HG03039 (cell line): ENCODE results near the gene MYOZ2.

Experiments
- ATAC-seq: cut with Tn5 transposase; IDR thresholded peaks from one replicate; pipeline ENCODE4 v1.9.1; 2021; ENCODE audit warnings: mild to moderate bottlenecking, moderate library complexity; ENCODE audit not compliant: unreplicated experiment

Gene MYOZ2

GRCh38 chr4:119190354-119190753, 54.7 kb downstream of the MYOZ2 start:
- no peak for ATAC-seq

DNA sequence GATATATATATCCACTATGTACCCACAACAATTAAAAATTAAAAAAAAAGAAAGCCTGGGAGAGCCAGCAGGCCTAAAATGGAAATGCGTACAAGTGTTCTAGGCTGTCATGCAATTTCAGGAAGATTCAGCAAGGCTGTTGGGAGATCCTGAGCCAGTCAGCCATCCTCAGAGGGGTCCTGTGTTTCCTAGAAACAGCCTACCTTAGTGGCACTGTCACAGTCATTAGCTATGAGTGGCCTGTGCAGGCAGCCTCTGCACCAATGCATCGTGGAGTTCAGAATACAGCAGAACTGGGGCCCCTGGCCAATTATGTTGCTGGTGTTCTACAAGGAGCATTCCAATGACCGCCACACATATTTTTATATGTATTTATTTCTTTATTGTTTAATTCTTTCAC, 55.9 kb downstream of the MYOZ2 start:
- no peak for ATAC-seq

DNA sequence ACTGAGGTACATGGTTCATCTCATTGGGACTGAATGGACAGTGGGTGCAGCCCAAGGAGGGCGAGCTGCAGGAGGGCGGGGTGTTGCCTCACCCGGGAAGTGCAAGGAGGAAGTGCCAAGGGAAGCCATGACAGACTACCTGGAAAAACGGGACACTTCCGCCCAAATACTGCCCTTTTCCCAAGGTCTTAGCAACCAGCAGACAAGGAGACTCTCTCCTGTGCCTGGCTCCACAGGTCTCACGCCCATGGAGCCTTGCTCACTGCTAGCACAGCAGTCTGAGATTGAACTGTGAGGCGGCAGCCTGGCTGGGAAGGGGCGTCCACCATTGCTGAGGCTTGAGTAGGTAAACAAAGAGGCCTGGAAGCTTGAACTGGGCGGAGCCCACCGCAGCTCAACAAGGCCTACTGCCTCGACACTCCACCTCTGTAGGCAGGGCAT, 62.2 kb downstream of the MYOZ2 start:
- ATAC-seq = no peak

DNA sequence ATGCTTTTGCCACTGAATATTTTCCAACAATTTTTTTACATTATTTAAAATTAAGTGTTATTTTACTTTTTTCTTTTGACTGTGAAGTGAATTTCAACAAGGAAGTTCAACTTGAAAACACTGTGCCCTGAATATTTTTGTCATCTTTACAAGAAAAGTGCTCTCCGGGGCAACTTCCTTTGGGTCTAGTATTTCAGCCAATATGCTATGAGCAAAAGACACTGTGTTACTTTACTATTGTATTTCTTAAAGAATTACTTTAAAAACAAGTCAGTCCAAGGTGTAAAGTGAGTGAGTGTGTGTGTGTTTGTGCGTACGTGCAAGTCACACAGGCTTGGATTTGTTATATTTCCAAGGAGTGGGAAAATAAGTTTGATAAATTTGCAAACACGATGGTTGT, 69.3 kb downstream of the MYOZ2 start:
- ATAC-seq = no peak

DNA sequence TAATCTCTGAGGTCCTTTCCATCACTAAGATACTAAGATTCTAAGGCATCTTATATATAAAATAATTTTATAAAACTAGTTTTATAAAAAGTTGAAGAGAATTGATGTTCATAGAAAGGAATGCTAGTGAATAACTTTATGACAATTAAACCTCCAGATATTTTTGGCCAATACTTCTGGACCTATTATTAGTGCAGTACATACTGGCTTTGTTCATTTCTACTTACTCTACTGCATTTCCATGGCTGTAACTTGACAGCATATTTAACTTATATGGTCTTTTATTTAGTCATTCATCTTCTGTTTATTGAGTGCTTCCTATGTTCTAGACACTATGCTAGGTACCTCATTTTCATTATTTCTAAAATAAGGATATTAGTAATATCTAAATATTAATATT, 70.1 kb downstream of the MYOZ2 start:
- ATAC-seq = no peak

DNA sequence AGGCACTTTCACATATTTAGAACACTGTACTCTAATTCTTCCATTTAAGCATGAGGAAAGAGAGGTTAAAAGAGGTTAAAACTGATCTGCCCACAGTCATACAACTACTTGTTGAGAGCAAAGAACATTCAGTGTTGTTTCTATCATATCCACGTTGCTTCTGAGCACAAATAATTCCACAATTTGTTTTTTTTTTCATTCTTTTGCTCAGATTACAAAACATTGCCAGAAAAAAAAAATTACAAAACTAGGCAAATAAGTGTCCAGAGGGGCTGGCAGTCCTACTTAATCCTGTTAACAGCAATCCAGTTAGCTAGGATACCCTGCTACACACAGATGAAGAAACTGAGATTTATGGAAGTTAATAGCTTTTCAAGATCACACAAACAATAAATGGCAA, 70.5 kb downstream of the MYOZ2 start:
- no peak for ATAC-seq

DNA sequence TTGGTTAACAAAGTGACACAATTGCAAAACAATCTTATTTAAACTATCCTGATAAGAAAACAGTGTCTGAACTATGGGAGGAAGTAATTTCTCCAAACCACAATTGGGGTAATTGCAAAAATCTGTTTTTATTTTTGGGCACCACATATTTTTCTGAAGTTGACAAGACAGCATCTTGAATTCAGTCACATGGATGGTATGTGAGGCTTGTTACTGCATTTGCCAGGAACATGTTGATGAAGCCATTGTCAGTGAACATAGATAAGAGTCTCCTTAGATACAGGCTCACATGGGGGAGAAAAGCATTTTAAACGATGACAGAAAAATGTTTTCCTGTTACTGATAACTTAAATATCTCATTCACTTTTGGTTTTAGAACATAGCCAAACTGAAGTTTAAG, 71.4 kb downstream of the MYOZ2 start:
- no peak for ATAC-seq

GRCh38 chr4:119209077-119209476, 73.4 kb downstream of the MYOZ2 start:
- ATAC-seq = peak; percentile 23

GRCh38 chr4:119209586-119209985, 74.0 kb downstream of the MYOZ2 start:
- ATAC-seq = no peak

GRCh38 chr4:119210775-119211174, 75.1 kb downstream of the MYOZ2 start:
- no peak for ATAC-seq

- peak; percentile 1 for ATAC-seq
These were observed 76.2 kb downstream of the MYOZ2 start for GRCh38 chr4:119211867-119212233.

DNA sequence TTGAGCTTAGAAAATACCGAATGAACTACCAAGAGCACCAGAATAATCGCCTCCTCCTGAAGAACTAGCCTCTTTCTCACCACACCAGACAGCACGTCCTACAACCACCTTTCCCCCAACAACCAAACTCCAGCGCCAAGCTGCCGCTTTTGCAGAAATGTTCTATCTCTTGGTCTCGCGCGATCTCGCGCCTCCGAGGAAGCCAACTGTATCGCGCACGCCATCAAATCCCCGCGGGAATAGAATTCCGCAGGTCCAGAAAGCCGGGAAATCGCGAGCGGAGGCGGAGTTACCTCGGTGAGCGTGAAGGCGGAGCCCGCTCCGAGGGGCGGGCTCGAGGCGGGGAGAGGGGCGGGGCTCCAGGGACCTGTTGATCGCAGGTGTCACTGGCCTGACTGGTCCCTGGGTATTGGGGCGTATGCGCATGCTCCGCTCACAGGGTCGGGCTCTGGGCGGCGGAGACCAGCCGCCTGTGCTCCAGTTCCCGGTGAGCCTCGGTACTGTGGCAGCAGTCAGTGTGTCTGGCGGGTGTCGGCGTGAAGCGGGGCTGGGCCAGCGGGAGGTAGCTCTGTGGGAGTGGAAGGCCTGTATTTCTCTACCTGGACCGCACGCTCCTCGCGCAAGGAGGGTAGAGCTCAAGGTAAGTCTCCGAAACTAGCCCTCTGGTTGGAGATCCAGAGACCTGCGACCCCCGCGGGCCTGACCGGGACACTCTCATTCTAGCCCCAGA, 76.8 kb downstream of the MYOZ2 start, which contains the start of gene USP53:
Gene USP53 (plus strand): TSS at position 480 of the 730 bp plus-strand sequence. CDS start 27,047 bp downstream, outside the sequence.
- peak; percentile 92 for ATAC-seq

GRCh38 chr4:119212964-119213606, 77.5 kb downstream of the MYOZ2 start:
- peak; percentile 49 for ATAC-seq

DNA sequence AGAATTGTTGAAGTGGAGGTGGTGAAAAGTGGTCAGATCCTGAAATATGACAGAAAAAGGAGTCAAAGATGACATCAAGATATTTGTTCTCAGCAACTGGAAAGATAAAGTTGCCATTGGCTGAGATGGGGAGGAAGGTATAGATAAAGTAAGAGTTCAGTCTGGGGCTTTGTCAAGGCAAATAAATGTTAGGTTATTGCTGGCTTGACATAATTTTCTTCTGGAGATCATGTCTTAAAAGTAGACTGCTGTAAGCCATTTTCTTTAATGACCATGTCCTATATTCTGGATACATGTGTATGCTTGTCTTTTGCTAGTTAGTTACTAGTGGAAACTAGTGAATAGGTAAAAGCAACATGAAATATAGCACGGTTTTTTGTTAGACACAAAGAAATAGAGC, 82.5 kb downstream of the MYOZ2 start:
- no peak for ATAC-seq

DNA sequence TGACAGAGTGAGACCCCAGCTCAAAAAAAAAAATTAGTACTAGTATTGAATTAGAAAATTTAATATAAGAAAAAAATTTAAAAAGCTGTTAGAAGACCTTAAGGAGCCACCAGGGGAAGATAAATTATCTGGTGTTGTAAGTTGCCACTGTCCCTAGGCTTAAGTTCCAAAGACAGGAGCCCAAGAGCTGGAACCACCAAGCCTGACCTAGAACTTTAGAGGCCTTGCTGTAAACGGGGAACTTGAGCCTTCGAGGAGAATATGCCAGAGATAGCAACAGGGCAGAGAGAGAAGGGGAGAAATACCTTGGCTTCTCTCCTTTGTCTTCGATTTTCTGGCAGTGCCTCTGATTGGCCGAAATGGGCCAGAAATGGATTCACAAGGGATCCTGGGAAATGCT, 85.8 kb downstream of the MYOZ2 start:
- ATAC-seq = no peak

DNA sequence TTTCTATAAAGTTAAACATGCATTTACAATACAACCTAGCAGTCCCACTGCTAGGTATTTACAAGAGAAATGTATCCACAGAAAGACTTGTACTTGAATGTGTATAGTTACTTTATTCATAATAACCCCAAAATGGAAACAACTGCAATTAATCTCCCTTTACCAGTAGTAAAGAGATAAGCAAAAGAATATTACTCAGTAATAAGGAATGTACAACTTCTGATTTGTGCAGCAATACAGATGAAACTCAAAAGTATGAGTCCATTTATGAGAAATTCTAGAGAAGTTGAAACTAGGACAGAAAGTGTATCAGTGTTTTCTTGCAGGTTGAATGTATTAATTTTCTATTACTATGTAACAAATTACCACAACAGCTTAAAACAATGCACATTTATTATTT, 92.1 kb downstream of the MYOZ2 start:
- no peak for ATAC-seq

GRCh38 chr4:119228406-119228805, 92.8 kb downstream of the MYOZ2 start:
- ATAC-seq = no peak

GRCh38 chr4:119229908-119230687, 94.5 kb downstream of the MYOZ2 start:
- ATAC-seq = no peak

GRCh38 chr4:119231491-119231890, 95.9 kb downstream of the MYOZ2 start:
- no peak for ATAC-seq

- no peak for ATAC-seq
These were observed 96.7 kb downstream of the MYOZ2 start for GRCh38 chr4:119232286-119232685.

DNA sequence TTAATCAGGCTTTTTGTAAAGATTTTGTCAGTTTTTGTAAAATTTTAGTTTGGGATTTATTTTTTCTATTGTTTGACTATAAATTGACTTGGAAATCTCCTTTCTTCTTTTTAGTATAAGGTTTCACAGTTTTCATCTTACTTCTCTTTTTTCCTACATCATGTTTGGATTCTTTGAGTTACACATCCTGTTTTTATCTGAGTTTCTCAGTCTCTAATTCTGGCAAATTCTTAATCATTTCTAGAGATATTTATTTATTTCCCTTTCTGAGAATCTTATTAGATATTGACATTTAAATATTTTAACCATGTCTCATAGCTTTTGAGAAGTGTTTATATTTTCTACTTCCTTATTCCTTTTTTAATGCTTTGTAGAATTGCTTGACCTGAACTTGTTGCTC, 97.6 kb downstream of the MYOZ2 start:
- no peak for ATAC-seq

- ATAC-seq = no peak
These were observed 98.1 kb downstream of the MYOZ2 start for GRCh38 chr4:119233750-119234149.
